HepG2 (cell line): Measurements from ENCODE around the gene SPI1. TPM values are rescaled to one million over a fixed set of nuclear protein-coding genes. Genes with fewer than 3 reads are reported as not detected.

ENCODE experiments used
- ATAC-seq: fragments of 200-7000 bp; cut with Tn5 transposase; 3 replicates; pipeline ENCODE4 v1.9.1; 2020; ENCODE audit warnings: mild to moderate bottlenecking, moderate library complexity
- BruUV-seq: library from RNA; stranded (reverse); fragments of 400-500 nt; replicated peaks from 2 replicates; lab custom pipeline; 2021; lab: Mats Ljungman, UMichigan
- CTCF ChIA-PET: fragments of 300-600 bp; formaldehyde crosslinking; extraction: SDS; loops from one replicate; lab custom pipeline; 2021; ENCODE audit warnings: low total read pairs, inconsistent platforms, low intra/inter-chr PET ratio; lab: Yijun Ruan, JAX
- POLR2A ChIA-PET: fragments of 350-600 bp; sonication (Branson Sonifier 250); formaldehyde crosslinking; loops from one replicate; lab custom pipeline; 2020; ENCODE audit warnings: antibody characterized with exemption, inconsistent platforms; lab: Yijun Ruan, JAX
- DNase-seq: peaks from one replicate; pipeline ENCODE4 v3.0.0-alpha.2; 2015; ENCODE audit warnings: low spot score
- FAIRE-seq: peaks from 3 replicates; lab custom pipeline; 2011; peaks lifted over from hg19 to GRCh38; lab: Jason Lieb, UNC
- H2AFZ ChIP-seq: one replicate; pipeline ENCODE4 v1.6.1; 2011; ENCODE audit warnings: low read length, inconsistent platforms
- H3K27ac ChIP-seq: fragments of 300-600 bp; 3 replicates; pipeline ENCODE4 v1.8.0; 2011; ENCODE audit warnings: mixed run types, mild to moderate bottlenecking, mixed read lengths, low read length, inconsistent platforms; ENCODE audit not compliant: insufficient read depth; ENCODE audit errors: extremely low read length
- H3K27me3 ChIP-seq, 2 experiments: fragments of 200-600 bp in 1 of 2; 2 replicates in 1 of 2; 3 replicates in 1 of 2; pipeline versions ENCODE4 v1.6.0 to v1.8.0; 2011; ENCODE audit warnings: low read length in 2 of 2, mild to moderate bottlenecking in 2 of 2, moderate library complexity in 2 of 2, inconsistent platforms in 1 of 2; ENCODE audit not compliant: insufficient read depth in 2 of 2, control insufficient read depth in 1 of 2
- H3K36me3 ChIP-seq, 2 experiments: fragments of 200-600 bp in 1 of 2; replicated peaks in 1 of 2; 2 replicates in 1 of 2; 3 replicates in 1 of 2; pipeline versions ENCODE4 v1.5.1 to v1.8.0; 2011; ENCODE audit warnings: low read length in 2 of 2, inconsistent platforms in 1 of 2; ENCODE audit not compliant: insufficient read depth in 2 of 2, control insufficient read depth in 1 of 2
- H3K4me1 ChIP-seq: 2 replicates; pipeline ENCODE4 v1.5.1; 2012; ENCODE audit warnings: low read length, inconsistent platforms; ENCODE audit not compliant: insufficient read depth
- H3K4me2 ChIP-seq: 2 replicates; pipeline ENCODE4 v1.6.0; 2011; ENCODE audit warnings: low read depth, low read length, inconsistent platforms
- H3K4me3 ChIP-seq, 3 experiments: fragments of 200-600 bp in 1 of 3; sonication (generic), shearing (Covaris generic) in 1 of 3; replicated peaks in 1 of 3; 2 replicates each; pipeline ENCODE4 v1.5.1; 2011 to 2016; ENCODE audit warnings: low read length in 3 of 3, inconsistent platforms in 2 of 3, low read depth in 2 of 3, mild to moderate bottlenecking in 2 of 3, control low read depth in 1 of 3, mixed read lengths in 1 of 3; ENCODE audit not compliant: insufficient read depth in 1 of 3
- H3K79me2 ChIP-seq: one replicate; pipeline ENCODE4 v1.6.1; 2011; ENCODE audit warnings: low read length, inconsistent platforms; ENCODE audit not compliant: insufficient read depth
- H3K9ac ChIP-seq: 2 replicates; pipeline ENCODE4 v1.6.0; 2011; ENCODE audit warnings: mild to moderate bottlenecking, low read depth, low read length, inconsistent platforms; ENCODE audit not compliant: insufficient read depth
- H3K9me3 ChIP-seq: 2 replicates; pipeline ENCODE4 v1.5.1; 2012; ENCODE audit warnings: mild to moderate bottlenecking, low read length
- H4K20me1 ChIP-seq: 2 replicates; pipeline ENCODE4 v1.6.0; 2011; ENCODE audit warnings: inconsistent platforms, mild to moderate bottlenecking, low read length, moderate library complexity; ENCODE audit not compliant: insufficient read depth
- HDAC1 ChIP-seq: sonication (generic); formaldehyde crosslinking; IDR thresholded peaks from 2 replicates; pipeline ENCODE4 v1.5.1; 2020; ENCODE audit warnings: mild to moderate bottlenecking, missing genetic modification reagents
- HNF1A ChIP-seq, 2 experiments: sonication (generic) in 1 of 2; formaldehyde crosslinking in 1 of 2; IDR thresholded peaks; 2 replicates each; pipeline versions ENCODE4 v1.4.0 to v1.6.1; 2016 to 2020; ENCODE audit warnings: borderline replicate concordance in 1 of 2, low read depth in 1 of 2, mild to moderate bottlenecking in 1 of 2, missing genetic modification reagents in 1 of 2
- LRRFIP1 ChIP-seq: sonication (generic); formaldehyde crosslinking; conservative IDR thresholded peaks from 2 replicates; pipeline ENCODE4 v1.4.0; 2020; ENCODE audit warnings: missing genetic modification reagents
- NBN ChIP-seq: fragments of 450-650 bp; conservative IDR thresholded peaks from 2 replicates; pipeline ENCODE4 v1.6.1; 2017
- TAF1 ChIP-seq: sonication (generic); formaldehyde crosslinking; IDR thresholded peaks from 2 replicates; pipeline ENCODE4 v1.4.0; 2020; ENCODE audit warnings: missing genetic modification reagents
- ZNF546 ChIP-seq: sonication (generic); formaldehyde crosslinking; conservative IDR thresholded peaks from 2 replicates; pipeline ENCODE4 v1.8.1; 2023; ENCODE audit warnings: mild to moderate bottlenecking, missing genetic modification reagents
- ZNF7 ChIP-seq: IDR thresholded peaks from 2 replicates; pipeline ENCODE4 v1.6.1; 2016; ENCODE audit warnings: missing biosample characterization, missing genetic modification reagents
- ZNF709 ChIP-seq: sonication (generic); formaldehyde crosslinking; IDR thresholded peaks from 2 replicates; pipeline ENCODE4 v1.5.0; 2020; ENCODE audit warnings: mild to moderate bottlenecking, missing genetic modification reagents
- ZNF83 ChIP-seq: sonication (generic); formaldehyde crosslinking; IDR thresholded peaks from 2 replicates; pipeline ENCODE4 v1.4.0; 2020; ENCODE audit warnings: missing genetic modification reagents, mild to moderate bottlenecking, borderline replicate concordance
- ZSCAN12 ChIP-seq: sonication (generic); formaldehyde crosslinking; IDR thresholded peaks from 2 replicates; pipeline ENCODE4 v1.9.0; 2021; ENCODE audit warnings: mild to moderate bottlenecking, missing genetic modification reagents
- WGBS: methylation state at CpG from one replicate; pipeline ENCODE4 v1.1.6; 2017; ENCODE audit warnings: low lambda C conversion rate; 5-methylcytosine and 5-hydroxymethylcytosine counted together
- in situ Hi-C: cut with HindIII; loops from 2 replicates; pipeline ENCODE4 v1.10.0; 2017; ENCODE audit warnings: low pct_unique_long_range_greater_than_20kb; ENCODE audit not compliant: extremely low pct_ligation_motif_present
- intact Hi-C: fragments of 100-400 bp; cut with micrococcal nuclease; formaldehyde crosslinking; loops from one replicate; pipeline ENCODE4 v1.10.0; 2022; ENCODE audit not compliant: unreplicated experiment
- polyA plus RNA-seq, 8 experiments: library from polyadenylated mRNA; depleted of rRNA in 3 of 8; stranded (reverse) in 7 of 8; unstranded in 1 of 8; fragments of >200 nt; fragmentation: Illumina TruSeq in 4 of 8; extraction: Trizol in 4 of 8; gene quantifications; 2 replicates each; pipeline versions ENCODE4 v1.2.1 to v1.2.3, GENCODE V29; 2011 to 2016; ENCODE audit warnings: low read depth in 4 of 8, missing spikeins in 1 of 8, mixed read lengths in 1 of 8; ENCODE audit not compliant: insufficient read depth in 1 of 8
- total RNA-seq, 5 experiments: library from RNA; depleted of rRNA; stranded (reverse); fragments of >200 nt; fragmentation: Illumina TruSeq; extraction: Trizol; gene quantifications; 2 replicates each; pipeline ENCODE4 v1.2.3, GENCODE V29; 2016; ENCODE audit warnings: low read depth in 1 of 5
- TF ChIP-seq, protein P1 (sequence below): sonication (generic); formaldehyde crosslinking; IDR thresholded peaks from 2 replicates; pipeline ENCODE4; 2020; ENCODE audit warnings: missing genetic modification reagents, mild to moderate bottlenecking, borderline replicate concordance
- TF ChIP-seq, protein P2 (sequence below): conservative IDR thresholded peaks from 2 replicates; pipeline ENCODE4 v1.6.1; 2018; ENCODE audit warnings: missing genetic modification reagents

The SPI1 gene
- total and polyA plus RNA-seq, 2 of the 13 experiments (the other 11 are each of a cell fraction or from before 2014, with no cell fraction given) = not detected

DNA sequence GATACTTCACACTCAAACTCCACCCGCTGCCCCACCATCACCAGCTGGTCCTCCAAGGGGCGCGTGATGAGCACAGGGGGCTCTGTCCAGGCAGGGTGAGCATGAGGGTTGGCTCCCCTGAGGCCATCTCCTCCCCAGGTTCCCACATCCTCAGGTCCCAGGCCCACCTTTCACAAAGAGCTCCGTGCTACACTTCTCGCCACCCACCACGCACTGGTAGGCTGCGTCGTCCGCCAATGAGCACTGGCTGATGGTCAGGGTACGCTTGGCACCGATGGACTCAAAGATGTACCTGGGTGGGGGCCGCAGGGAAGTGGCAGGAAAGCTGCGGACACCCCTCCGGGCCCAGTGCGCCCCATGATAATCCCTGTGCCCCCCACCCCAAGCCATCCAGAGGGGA lies 35.5 kb downstream of the SPI1 start:
- in situ Hi-C loops (no loop called here), intact Hi-C loops (no loop called here)
- DNase-seq (no peak), ATAC-seq (no peak), FAIRE-seq (no peak)
- WGBS = 90% methylated on average over 9 of the region's 15 CpGs
- Histone ChIP-seq H3K9me3 (no peaks in the 10 kb centered on the region), H3K4me1 (peaks cover 16% of the 10 kb centered on the region), H3K4me2 (no peak overlapping the region), H3K27me3 (peaks cover 7 to 71% of the 10 kb centered on the region in 2 experiments; a peak in 4 of 5 replicates), H4K20me1 (no peaks in the 10 kb centered on the region), H3K36me3 (no peaks in the 10 kb centered on the region), H3K4me3 (no peak overlapping the region), H2AFZ (no peak overlapping the region), H3K79me2 (no peaks in the 10 kb centered on the region), H3K9ac (no peak overlapping the region), H3K27ac (no peak overlapping the region)
- ChIA-PET POLR2A (no interaction called here), CTCF (no interaction called here)
- BruUV-seq = no TSS peak
- TF ChIP-seq, protein P1, sequence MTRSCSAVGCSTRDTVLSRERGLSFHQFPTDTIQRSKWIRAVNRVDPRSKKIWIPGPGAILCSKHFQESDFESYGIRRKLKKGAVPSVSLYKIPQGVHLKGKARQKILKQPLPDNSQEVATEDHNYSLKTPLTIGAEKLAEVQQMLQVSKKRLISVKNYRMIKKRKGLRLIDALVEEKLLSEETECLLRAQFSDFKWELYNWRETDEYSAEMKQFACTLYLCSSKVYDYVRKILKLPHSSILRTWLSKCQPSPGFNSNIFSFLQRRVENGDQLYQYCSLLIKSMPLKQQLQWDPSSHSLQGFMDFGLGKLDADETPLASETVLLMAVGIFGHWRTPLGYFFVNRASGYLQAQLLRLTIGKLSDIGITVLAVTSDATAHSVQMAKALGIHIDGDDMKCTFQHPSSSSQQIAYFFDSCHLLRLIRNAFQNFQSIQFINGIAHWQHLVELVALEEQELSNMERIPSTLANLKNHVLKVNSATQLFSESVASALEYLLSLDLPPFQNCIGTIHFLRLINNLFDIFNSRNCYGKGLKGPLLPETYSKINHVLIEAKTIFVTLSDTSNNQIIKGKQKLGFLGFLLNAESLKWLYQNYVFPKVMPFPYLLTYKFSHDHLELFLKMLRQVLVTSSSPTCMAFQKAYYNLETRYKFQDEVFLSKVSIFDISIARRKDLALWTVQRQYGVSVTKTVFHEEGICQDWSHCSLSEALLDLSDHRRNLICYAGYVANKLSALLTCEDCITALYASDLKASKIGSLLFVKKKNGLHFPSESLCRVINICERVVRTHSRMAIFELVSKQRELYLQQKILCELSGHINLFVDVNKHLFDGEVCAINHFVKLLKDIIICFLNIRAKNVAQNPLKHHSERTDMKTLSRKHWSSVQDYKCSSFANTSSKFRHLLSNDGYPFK (CRISPR knock-in tag) = no peak
- no peak for TF ChIP-seq TAF1 (CRISPR knock-in tag)
- TF ChIP-seq HDAC1 (CRISPR knock-in tag) = no peak
- TF ChIP-seq, protein P2, sequence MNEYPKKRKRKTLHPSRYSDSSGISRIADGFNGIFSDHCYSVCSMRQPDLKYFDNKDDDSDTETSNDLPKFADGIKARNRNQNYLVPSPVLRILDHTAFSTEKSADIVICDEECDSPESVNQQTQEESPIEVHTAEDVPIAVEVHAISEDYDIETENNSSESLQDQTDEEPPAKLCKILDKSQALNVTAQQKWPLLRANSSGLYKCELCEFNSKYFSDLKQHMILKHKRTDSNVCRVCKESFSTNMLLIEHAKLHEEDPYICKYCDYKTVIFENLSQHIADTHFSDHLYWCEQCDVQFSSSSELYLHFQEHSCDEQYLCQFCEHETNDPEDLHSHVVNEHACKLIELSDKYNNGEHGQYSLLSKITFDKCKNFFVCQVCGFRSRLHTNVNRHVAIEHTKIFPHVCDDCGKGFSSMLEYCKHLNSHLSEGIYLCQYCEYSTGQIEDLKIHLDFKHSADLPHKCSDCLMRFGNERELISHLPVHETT = no peak
- TF ChIP-seq ZSCAN12 (CRISPR knock-in tag) = no peak
- TF ChIP-seq ZNF83 (CRISPR knock-in tag) = no peak
- no peak for TF ChIP-seq LRRFIP1
- no peak for TF ChIP-seq ZNF709 (CRISPR knock-in tag)
- no peak for TF ChIP-seq ZNF7 (CRISPR knock-in tag)
- TF ChIP-seq NBN = no peak
- no peak for TF ChIP-seq ZNF546 (CRISPR knock-in tag)
- TF ChIP-seq HNF1A (IDR thresholded peaks at IDR 0.05; ENCODE audit: low read depth) = no peak
- no peak for TF ChIP-seq HNF1A (CRISPR knock-in tag; IDR thresholded peaks at IDR 0.05; ENCODE audit: borderline replicate concordance)
